ENCODE measurements around the gene TMEM223. TPM values are rescaled to one million over a fixed set of nuclear protein-coding genes. Genes with fewer than 3 reads are reported as not detected.
A peak's percentile ranks its signal among the peaks of the same experiment; 100 is the strongest.

TMEM223 gene
- total and polyA plus RNA-seq, 4 experiments from 2014 or later: 21.6 to 45.5 (median 31.0) TPM

DNA sequence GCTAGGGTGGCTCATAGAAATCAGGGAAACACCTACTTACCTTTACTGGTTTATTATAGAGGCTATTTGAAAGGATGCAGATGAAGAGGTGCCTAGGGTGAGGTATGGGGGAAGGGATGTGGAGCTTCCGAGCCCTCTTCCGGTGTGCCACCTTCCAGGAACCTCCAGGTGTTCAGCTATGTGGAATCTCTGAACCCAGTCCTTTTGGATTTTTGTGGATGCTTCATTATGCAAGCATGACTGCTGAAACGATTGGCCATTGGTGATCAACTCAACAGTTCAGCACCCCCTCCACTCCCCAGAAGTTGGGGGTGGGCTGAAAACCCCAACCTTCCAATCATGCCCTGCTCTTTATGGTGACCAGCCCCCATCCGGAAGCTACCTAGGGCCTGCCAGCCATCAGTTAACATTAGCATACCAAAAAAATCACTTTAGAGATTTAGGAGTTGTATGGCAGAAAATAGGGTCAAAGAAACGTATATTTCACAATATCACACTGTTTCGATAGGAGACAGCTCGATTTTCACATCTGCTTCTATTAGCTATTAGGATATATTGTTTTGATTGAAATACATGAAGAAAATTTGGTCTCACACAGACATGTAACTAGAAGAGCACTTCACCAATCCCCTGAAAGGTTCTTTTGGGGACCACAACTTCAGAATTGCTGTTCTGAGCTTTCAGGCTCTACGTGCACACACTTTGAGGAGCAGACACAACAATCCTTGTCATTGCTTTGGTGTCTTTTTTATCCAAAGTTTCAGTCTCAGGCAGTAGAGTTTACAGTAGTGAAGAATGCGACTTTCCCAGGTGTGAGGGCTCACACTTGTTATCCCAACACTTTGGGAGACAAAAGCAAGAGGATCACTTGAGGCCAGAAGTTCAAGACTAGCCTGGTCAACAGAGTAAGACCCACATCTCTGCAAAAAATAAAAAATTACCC, 33.7 kb downstream of the TMEM223 start:
- no peak overlapping the region for H3K4me3 ChIP-seq (ENCODE audit: low read length in 2 of 2)
- ChIA-PET CTCF (ENCODE audit: partially characterized antibody) (interaction anchor here (0.6 to 5.7 kb wide), 4 partner anchors 11 to 103 kb away, joined by 3 to 32 read pairs (median 4); partner anchors contain the start of gene TMEM179B), POLR2A (ENCODE audit: partially characterized antibody) (interaction anchor here (0.6 to 10.0 kb wide), 8 partner anchors 29 to 1232 kb away, joined by 3 to 231 read pairs (median 4); partner anchors contain the start of genes HNRNPUL2, TMEM179B, TTC9C and WDR74)
- no peaks in the 10 kb centered on the region for H3K9me3 ChIP-seq (ENCODE audit: control insufficient read depth in 1 of 2, low read length in 2 of 2)
- no peaks in the 10 kb centered on the region for H3K36me3 ChIP-seq (ENCODE audit: insufficient read depth, low read length)
- Mint-ChIP-seq H3K27ac (no peak overlapping the region), H3K36me3 (peaks cover 6 to 15% of the 10 kb centered on the region in 2 donors), H3K4me1 (peaks cover 16 to 33% (median 24%) of the 10 kb centered on the region in 4 donors), H3K4me3 (no peak overlapping the region), H3K27me3 (no peaks in the 10 kb centered on the region), H3K9me3 (peaks cover 0 to 1% (median 0%) of the 10 kb centered on the region in 8 donors)
- no peak overlapping the region for H3K27ac ChIP-seq (ENCODE audit: low read depth, low read length)
- intact Hi-C loops (cut with micrococcal nuclease): no loop called here
- DNase-seq: no peak
- H3K4me1 ChIP-seq (ENCODE audit: insufficient read depth, low read length): peaks cover 26% of the 10 kb centered on the region
- no peaks in the 10 kb centered on the region for H3K27me3 ChIP-seq (ENCODE audit: insufficient read depth, low read length)

- H3K4me3 ChIP-seq (ENCODE audit: low read length in 2 of 2): no peak overlapping the region
- DNase-seq: no peak
- H3K4me1 ChIP-seq (ENCODE audit: insufficient read depth, low read length): peaks cover 37% of the 10 kb centered on the region
- no peak overlapping the region for H3K27ac ChIP-seq (ENCODE audit: low read depth, low read length)
- peak overlapping the region; percentile 36 to 97 (median 59) for H3K4me3 Mint-ChIP-seq
- H3K36me3 ChIP-seq (ENCODE audit: insufficient read depth, low read length): peaks cover 11% of the 10 kb centered on the region
- ChIA-PET CTCF (ENCODE audit: partially characterized antibody) (interaction anchor here (0.6 to 4.3 kb wide), 4 partner anchors 26 to 194 kb away, joined by 3 to 28 read pairs (median 4); partner anchors contain the start of genes HNRNPUL2, TMEM179B and TTC9C), POLR2A (ENCODE audit: partially characterized antibody) (interaction anchor here (1.9 to 10.0 kb wide), 12 partner anchors 8 to 163 kb away, joined by 8 to 231 read pairs (median 48); partner anchors contain the start of genes BSCL2, C11orf98, CSKMT and GANAB)
- no peaks in the 10 kb centered on the region for H3K9me3 Mint-ChIP-seq
- peak overlapping the region in 5 of 7 donors; percentile 59 to 100 (median 67) for H3K27ac Mint-ChIP-seq
- peaks cover 10 to 31% (median 21%) of the 10 kb centered on the region in 4 donors for H3K4me1 Mint-ChIP-seq
- peaks cover 6 to 13% of the 10 kb centered on the region in 2 donors for H3K36me3 Mint-ChIP-seq
- no peaks in the 10 kb centered on the region for H3K27me3 ChIP-seq (ENCODE audit: insufficient read depth, low read length)
- intact Hi-C loops (cut with micrococcal nuclease): no loop called here
- H3K27me3 Mint-ChIP-seq: no peaks in the 10 kb centered on the region
- no peaks in the 10 kb centered on the region for H3K9me3 ChIP-seq (ENCODE audit: control insufficient read depth in 1 of 2, low read length in 2 of 2)
These were observed 36.7 kb downstream of the TMEM223 start for GRCh38 chr11:62755086-62755615.

- ChIA-PET CTCF (ENCODE audit: partially characterized antibody) (interaction anchor here (0.8 to 4.3 kb wide), 19 partner anchors 10 to 162 kb away, joined by 3 to 28 read pairs (median 5); partner anchors contain the start of genes C11orf98, CSKMT, HNRNPUL2 and TAF6L), POLR2A (ENCODE audit: partially characterized antibody) (interaction anchor here (0.7 to 10.0 kb wide), 45 partner anchors 9 to 329 kb away, joined by 3 to 231 read pairs (median 6); partner anchors contain the start of genes BSCL2, C11orf98, CSKMT and EEF1G)
- intact Hi-C loops (cut with micrococcal nuclease): loop anchor here (1.0 kb wide), 8 partner anchors 7 to 102 kb away; partner anchors contain the start of genes NXF1, POLR2G, TAF6L and TMEM179B
- H3K4me3 Mint-ChIP-seq: peak within 1 kb of the TSS; percentile 96 to 99 (median 98)
- Histone ChIP-seq H3K27ac (ENCODE audit: low read depth, low read length) (peak within 1 kb of the TSS; percentile 90), H3K36me3 (ENCODE audit: insufficient read depth, low read length) (peaks cover 11% of the 10 kb centered on the region), H3K9me3 (ENCODE audit: control insufficient read depth in 1 of 2, low read length in 2 of 2) (no peaks in the 10 kb centered on the region), H3K27me3 (ENCODE audit: insufficient read depth, low read length) (no peaks in the 10 kb centered on the region), H3K4me3 (ENCODE audit: low read length in 2 of 2) (peak within 1 kb of the TSS; percentile 68 to 98), H3K4me1 (ENCODE audit: insufficient read depth, low read length) (peaks cover 45% of the 10 kb centered on the region)
- no peaks in the 10 kb centered on the region for H3K27me3 Mint-ChIP-seq
- peak; percentile 99 for DNase-seq
- peaks cover 9 to 17% of the 10 kb centered on the region in 2 donors for H3K36me3 Mint-ChIP-seq
- H3K9me3 Mint-ChIP-seq: no peaks in the 10 kb centered on the region
- H3K27ac Mint-ChIP-seq: peak within 1 kb of the TSS; percentile 94 to 100 (median 99)
- peaks cover 15 to 41% (median 25%) of the 10 kb centered on the region in 4 donors for H3K4me1 Mint-ChIP-seq
These were observed 37.8 kb downstream of the TMEM223 start, which contains the start of gene ZBTB3 for GRCh38 chr11:62753736-62754603. Gene ZBTB3 (minus strand): TSS chr11:62754160. CDS start chr11:62753664, 496 bp downstream.

DNA sequence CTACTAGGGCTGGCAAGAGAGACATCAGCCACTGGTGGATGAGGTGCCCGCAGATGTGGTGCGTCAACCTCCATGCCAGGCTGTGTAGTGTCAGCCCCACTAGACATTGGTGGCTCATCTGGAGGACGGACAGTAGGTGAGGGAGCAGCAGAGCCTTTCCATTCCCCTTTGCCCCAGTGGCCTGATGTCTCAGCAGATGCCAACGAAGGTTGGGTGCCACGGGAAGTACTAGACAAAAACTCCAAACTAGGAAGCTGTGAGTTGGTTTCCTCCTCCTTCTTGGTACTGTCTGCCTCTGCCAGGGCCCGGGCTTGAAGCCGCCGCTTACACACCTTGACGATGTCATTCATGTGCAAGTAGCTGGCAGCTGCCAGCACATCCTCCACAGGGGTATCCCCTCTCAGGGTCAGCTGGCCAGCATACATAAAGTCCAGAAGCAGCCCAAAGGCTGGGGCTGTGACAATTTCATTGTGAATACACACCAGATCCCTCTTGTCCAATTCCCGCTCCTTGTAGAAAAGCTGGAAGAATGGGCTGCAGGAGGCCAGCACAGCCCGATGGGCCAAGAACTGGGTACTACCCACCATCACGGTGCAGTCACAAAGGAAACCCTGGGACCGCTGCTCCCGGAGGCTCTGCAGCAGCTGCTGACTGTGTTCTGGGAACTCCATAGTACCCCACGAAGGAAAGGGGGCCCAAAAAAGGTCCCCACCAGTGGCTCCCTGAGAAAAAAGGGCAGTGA, 38.6 kb downstream of the TMEM223 start:
- no peak for DNase-seq
- intact Hi-C loops (cut with micrococcal nuclease): loop anchor here (1.0 kb wide), 3 partner anchors 8 to 103 kb away; partner anchors contain the start of gene POLR2G
- H3K4me3 Mint-ChIP-seq: peak overlapping the region; percentile 96 to 99 (median 98)
- POLR2A ChIA-PET (ENCODE audit: partially characterized antibody): interaction anchor here (0.5 to 10.0 kb wide), 44 partner anchors 9 to 784 kb away, joined by 3 to 231 read pairs (median 7); partner anchors contain the start of genes BSCL2, C11orf98, CSKMT and EEF1G
- H3K27ac Mint-ChIP-seq: peak overlapping the region; percentile 94 to 100 (median 99)
- Histone ChIP-seq H3K36me3 (ENCODE audit: insufficient read depth, low read length) (peaks cover 11% of the 10 kb centered on the region), H3K27me3 (ENCODE audit: insufficient read depth, low read length) (no peaks in the 10 kb centered on the region), H3K9me3 (ENCODE audit: control insufficient read depth in 1 of 2, low read length in 2 of 2) (no peaks in the 10 kb centered on the region), H3K4me1 (ENCODE audit: insufficient read depth, low read length) (peaks cover 45% of the 10 kb centered on the region), H3K27ac (ENCODE audit: low read depth, low read length) (peak overlapping the region; percentile 90), H3K4me3 (ENCODE audit: low read length in 2 of 2) (peak overlapping the region; percentile 68 to 98)
- H3K4me1 Mint-ChIP-seq: peaks cover 17 to 45% (median 28%) of the 10 kb centered on the region in 4 donors
- H3K27me3 Mint-ChIP-seq: no peaks in the 10 kb centered on the region
- peaks cover 12 to 20% of the 10 kb centered on the region in 2 donors for H3K36me3 Mint-ChIP-seq
- no peaks in the 10 kb centered on the region for H3K9me3 Mint-ChIP-seq
- CTCF ChIA-PET (ENCODE audit: partially characterized antibody): interaction anchor here (0.8 to 4.3 kb wide), 17 partner anchors 8 to 162 kb away, joined by 3 to 28 read pairs (median 5); partner anchors contain the start of genes HNRNPUL2, POLR2G, TAF6L and TMEM179B

DNA sequence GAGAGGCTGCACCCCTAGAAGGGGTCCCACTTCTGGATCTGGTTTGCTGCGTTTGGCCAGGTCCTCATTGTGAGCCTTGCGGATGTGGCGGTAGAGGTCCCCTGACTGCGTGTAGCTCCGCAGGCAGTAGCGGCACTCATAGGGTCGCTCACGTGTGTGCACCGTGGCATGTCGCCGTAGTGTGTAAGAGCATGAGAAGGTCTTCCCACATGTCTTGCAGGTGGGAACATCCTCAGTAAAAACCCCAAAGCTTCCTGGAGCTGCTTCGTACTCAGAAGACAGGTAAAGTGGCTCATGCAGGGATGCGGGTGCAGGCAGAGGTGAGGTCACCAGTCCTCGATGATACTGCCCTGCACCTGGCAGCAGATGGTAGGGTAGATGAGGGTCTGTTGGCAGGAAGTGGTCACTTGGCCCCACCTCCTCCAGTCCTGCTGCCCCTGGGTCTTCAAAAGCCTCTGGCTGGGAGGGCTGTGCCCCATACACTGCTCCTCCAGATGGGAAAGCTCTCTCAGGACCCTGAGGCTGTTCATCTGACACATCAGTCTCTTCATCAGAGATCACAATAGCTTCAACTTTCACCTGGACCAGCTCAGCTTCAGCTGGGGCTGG, 39.5 kb downstream of the TMEM223 start:
- no peaks in the 10 kb centered on the region for H3K27me3 ChIP-seq (ENCODE audit: insufficient read depth, low read length)
- H3K9me3 ChIP-seq (ENCODE audit: control insufficient read depth in 1 of 2, low read length in 2 of 2): no peaks in the 10 kb centered on the region
- no peak overlapping the region for H3K4me3 ChIP-seq (ENCODE audit: low read length in 2 of 2)
- H3K36me3 ChIP-seq (ENCODE audit: insufficient read depth, low read length): peaks cover 11% of the 10 kb centered on the region
- no peak for DNase-seq
- Mint-ChIP-seq H3K9me3 (no peaks in the 10 kb centered on the region), H3K36me3 (peaks cover 12 to 23% of the 10 kb centered on the region in 2 donors), H3K27ac (peak overlapping the region in 6 of 7 donors; percentile 42 to 100 (median 66)), H3K4me3 (peak overlapping the region in 4 of 8 donors; percentile 29 to 97 (median 42)), H3K4me1 (peaks cover 17 to 45% (median 28%) of the 10 kb centered on the region in 4 donors), H3K27me3 (no peaks in the 10 kb centered on the region)
- peak overlapping the region; percentile 90 for H3K27ac ChIP-seq (ENCODE audit: low read depth, low read length)
- peaks cover 45% of the 10 kb centered on the region for H3K4me1 ChIP-seq (ENCODE audit: insufficient read depth, low read length)
- ChIA-PET CTCF (ENCODE audit: partially characterized antibody) (interaction anchor here (1.4 to 4.3 kb wide), 3 partner anchors 9 to 35 kb away, joined by 4 to 28 read pairs (median 14); partner anchors contain the start of genes POLR2G and TMEM179B), POLR2A (ENCODE audit: partially characterized antibody) (interaction anchor here (0.5 to 10.0 kb wide), 12 partner anchors 11 to 783 kb away, joined by 3 to 231 read pairs (median 48); partner anchors contain the start of genes BSCL2, C11orf98, CSKMT and GNG3)
- intact Hi-C loops (cut with micrococcal nuclease): no loop called here
